Measurements from ENCODE around the gene SYCP1. TPM values are rescaled to one million over a fixed set of nuclear protein-coding genes. Genes with fewer than 3 reads are reported as not detected.

SYCP1 gene
- total RNA-seq, 1 experiment from 2014 or later = not detected

- H3K27ac Mint-ChIP-seq = no peak overlapping the region
- H3K27me3 Mint-ChIP-seq (ENCODE audit: low read depth) = peaks cover 4% of the 10 kb centered on the region
- Histone ChIP-seq H3K9ac (ENCODE audit: extremely low read depth, insufficient read length, low read length) (no peak overlapping the region), H3K27me3 (ENCODE audit: insufficient read depth, low read length) (no peaks in the 10 kb centered on the region), H2BK20ac (ENCODE audit: low read depth, low read length, poor library complexity, severe bottlenecking) (no peak overlapping the region), H3K4ac (ENCODE audit: low read depth, low read length) (no peak overlapping the region), H2AFZ (ENCODE audit: low read length) (no peak overlapping the region), H4K91ac (ENCODE audit: insufficient read length, low read depth, low read length) (no peak overlapping the region), H2AK5ac (ENCODE audit: insufficient read length, low read length) (no peak overlapping the region), H2BK120ac (ENCODE audit: low read depth, low read length, poor library complexity, severe bottlenecking) (no peak overlapping the region), H3K23me2 (ENCODE audit: insufficient read length, low read depth, low read length, poor library complexity, severe bottlenecking) (no peaks in the 10 kb centered on the region), H3K56ac (ENCODE audit: insufficient read length, low read depth, low read length) (no peak overlapping the region), H3K79me1 (ENCODE audit: insufficient read depth, low read depth, low read length, poor library complexity, severe bottlenecking) (no peaks in the 10 kb centered on the region), H3K27ac (ENCODE audit: insufficient read length, low read depth, low read length) (no peak overlapping the region), H2BK15ac (ENCODE audit: low read depth, low read length) (no peak overlapping the region), H3K18ac (ENCODE audit: insufficient read length, low read depth, low read length) (no peak overlapping the region), H4K5ac (ENCODE audit: insufficient read length, low read depth, low read length) (no peak overlapping the region), H3K23ac (ENCODE audit: insufficient read length, low read depth, low read length) (no peak overlapping the region), H4K20me1 (ENCODE audit: control insufficient read depth, insufficient read depth, insufficient read length) (no peaks in the 10 kb centered on the region), H3K4me2 (ENCODE audit: insufficient read depth, insufficient read length, low read length) (no peak overlapping the region), H4K8ac (replicated peaks; ENCODE audit: insufficient read length, low read depth, low read length) (no peak overlapping the region), H2BK12ac (ENCODE audit: insufficient read length, low read depth, low read length) (no peak overlapping the region), H3K79me2 (ENCODE audit: insufficient read depth, low read length) (no peaks in the 10 kb centered on the region), H3K14ac (ENCODE audit: insufficient read depth, low read length) (no peak overlapping the region), H3T11ph (ENCODE audit: low read length) (no peak overlapping the region), H3K4me1 (ENCODE audit: insufficient read depth, low read length) (no peaks in the 10 kb centered on the region), H3K9me3 (ENCODE audit: control insufficient read depth, low read depth, low read length) (no peaks in the 10 kb centered on the region), H2BK5ac (ENCODE audit: insufficient read length, low read length) (no peak overlapping the region)
- TF ChIP-seq CTCF (conservative IDR thresholded peaks at IDR 0.05) = no peak
- WGBS (ENCODE audit: extremely low coverage, insufficient read length, low lambda C conversion rate) = no CpG with 5 or more reads among the region's 2 CpGs
- H3K9me3 Mint-ChIP-seq = peaks cover 0 to 2% of the 10 kb centered on the region in 2 experiments; a peak in 2 of 5 replicates
- H3K4me3 Mint-ChIP-seq = no peak overlapping the region; a peak in 1 of 5 replicates
- no peaks in the 10 kb centered on the region for H3K36me3 Mint-ChIP-seq (ENCODE audit: insufficient read depth in 1 of 3, low read depth in 3 of 3)
- no peak for DNase-seq
- 0 out of 4 replicates have a peak, but pooled peaks cover 0 to 2% of the 10 kb centered on the region in 2 experiments for H3K4me1 Mint-ChIP-seq
Measured at GRCh38 chr1:115006191-115006590, 151.5 kb downstream of the SYCP1 start.

Measured in H9 (cell line).